Pancreas (tissue), 10 donors: ENCODE results near the gene CELF2. TPM values are rescaled to one million over a fixed set of nuclear protein-coding genes. Genes with fewer than 3 reads are reported as not detected.

Experiments
- ATAC-seq, 4 donors: fragments of 200-7000 bp; cut with Tn5 transposase; one replicate each; pipeline versions ENCODE4 v1.8.0 to v1.9.1; 2020; ENCODE audit warnings: mild to moderate bottlenecking in 4 of 4, moderate library complexity in 4 of 4
- DNase-seq, 6 donors: peaks; one replicate each; pipeline ENCODE4 v3.0.0-alpha.2; 2020
- FAIRE-seq: peaks from 2 replicates; lab custom pipeline; 2012; peaks lifted over from hg19 to GRCh38; lab: Jason Lieb, UNC
- H3K27ac ChIP-seq, 4 donors: fragments of 200-600 bp; sonication (generic); 1 replicate in 3 of 4; 2 replicates in 1 of 4; pipeline versions ENCODE4 v1.5.0 to v1.8.0; 2020
- H3K27me3 ChIP-seq, 4 donors: fragments of 200-600 bp; one replicate each; pipeline ENCODE4 v1.8.0; 2021
- H3K36me3 ChIP-seq, 3 donors: fragments of 200-600 bp; sonication (generic) in 1 of 3; one replicate each; pipeline versions ENCODE4 v1.5.0 to v1.8.0; 2020 to 2021
- H3K4me1 ChIP-seq, 3 donors: fragments of 200-600 bp; one replicate each; pipeline ENCODE4 v1.8.0; 2021
- H3K4me3 ChIP-seq, 4 donors: fragments of 200-600 bp; sonication (generic) in 2 of 4; one replicate each; pipeline versions ENCODE4 v1.5.0 to v1.8.0; 2020 to 2021
- H3K9me3 ChIP-seq, 4 donors: fragments of 200-600 bp; one replicate each; pipeline ENCODE4 v1.8.0; 2021
- WGBS, 2 donors: extraction: QIAGEN DNeasy Blood & Tissue Kit; methylation state at CpG; one replicate each; pipeline ENCODE4 v1.1.7; 2013; 5-methylcytosine and 5-hydroxymethylcytosine counted together
- intact Hi-C, 3 donors: fragments of 100-400 bp; cut with DNase I; formaldehyde crosslinking; loops; one replicate each; pipeline versions ENCODE4 v1.11.1 to v1.14.2; 2022
- polyA plus RNA-seq, 2 donors: library from polyadenylated mRNA; stranded (reverse); fragments of 200-250 nt; gene quantifications; one replicate each; pipeline ENCODE4 v1.2.3, GENCODE V29; 2013
- total RNA-seq, 6 donors: library from RNA; stranded (reverse); fragmentation: NEBNext Ultra II Directional in 4 of 6; extraction: Animal tissue kit (Norgen Biotek cat#: 25700) in 4 of 6; gene quantifications; one replicate each; pipeline versions ENCODE4 v1.2.1 to v1.2.4, GENCODE V29; 2021 to 2023
- TF ChIP-seq, protein P1 (sequence below), 4 donors: fragments of 200-600 bp; sonication (generic) in 3 of 4; IDR thresholded peaks; one replicate each; pipeline versions ENCODE4 v1.5.0 to v1.8.0; 2021; ENCODE audit warnings: antibody characterized with exemption in 4 of 4
- donor health status: healthy with polysubstance abuse.
- donor health status: DM: no; HTN: no; CAD: no; lungs with moderate emphysema.
- donor health status: DM: no; HTN: no; CAD: no.
- donor health status: control.
- donor health status: control.
- donor health status: Bipolar disorder and iron deficiency.
- donor health status: DM: yes; HTN: yes; CAD: no.
- donor health status: DM: no; HTN: no; CAD: no.
- donor health status: DM: no; HTN: no; CAD: no.
- donor health status: DM: yes; HTN: yes; CAD: no.

Gene CELF2
- total and polyA plus RNA-seq, 8 donors, result 1.2 to 11.7 (median 2.2) TPM

DNA sequence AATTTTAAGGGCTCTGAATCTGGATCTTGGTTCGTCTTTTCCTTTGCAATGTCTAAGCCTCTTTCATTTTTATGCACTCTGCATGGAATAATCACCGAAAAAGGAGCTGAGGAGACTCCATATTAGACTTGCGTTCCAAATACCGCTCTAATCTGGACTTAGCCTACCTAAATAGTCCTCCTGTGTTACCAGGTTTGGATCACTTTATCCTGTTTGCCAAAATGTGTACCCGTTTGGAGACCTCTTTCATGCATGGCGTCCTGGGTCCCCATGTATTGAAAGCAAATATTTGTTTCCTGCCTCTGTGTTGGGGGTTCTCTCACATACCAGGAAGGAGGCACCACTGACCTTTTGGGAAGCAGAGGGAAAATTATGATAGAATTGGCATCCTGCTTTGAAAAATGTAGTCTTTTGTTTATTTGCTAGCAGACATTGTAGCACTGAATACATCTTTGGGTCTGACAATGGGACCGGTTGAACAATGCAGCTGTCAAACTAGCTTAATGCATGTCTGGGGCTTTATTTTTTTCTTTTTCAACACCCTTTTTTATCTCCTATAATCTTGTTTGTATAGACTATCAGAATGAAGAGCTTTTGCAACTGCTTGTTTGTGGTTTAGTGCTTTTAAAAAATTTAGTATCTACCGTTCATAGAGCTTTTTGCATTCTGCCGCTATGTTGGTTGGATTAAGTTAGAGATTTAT lies 11.8 kb upstream of the CELF2 start:
- ATAC-seq, result no peak

DNA sequence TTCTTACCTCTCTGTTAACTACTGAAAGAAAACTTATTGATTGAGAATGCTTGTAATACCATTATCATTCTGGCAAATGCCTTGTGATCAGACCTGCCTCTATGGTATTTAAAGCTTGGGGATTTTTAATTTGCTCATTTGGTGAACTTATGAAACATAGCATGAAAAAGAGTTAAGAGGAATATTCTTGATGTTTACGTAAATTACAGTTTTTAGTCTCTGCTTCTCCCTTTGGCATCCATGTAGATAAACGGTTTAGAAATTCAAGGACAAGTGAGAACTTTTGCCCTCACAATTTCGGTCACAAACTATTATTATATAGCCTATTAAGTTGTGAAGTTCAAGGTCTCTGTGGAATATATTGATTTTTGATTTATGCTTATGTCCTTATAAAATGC lies 11.2 kb upstream of the CELF2 start:
- ATAC-seq, result no peak
- no peak for DNase-seq
- intact Hi-C loops, result no loop called here
- Histone ChIP-seq H3K27me3 (peaks cover 0 to 14% (median 6%) of the 10 kb centered on the region in 4 donors), H3K36me3 (no peaks in the 10 kb centered on the region), H3K4me1 (no peaks in the 10 kb centered on the region), H3K9me3 (no peaks in the 10 kb centered on the region), H3K27ac (no peak overlapping the region), H3K4me3 (no peak overlapping the region)
- TF ChIP-seq, protein P1, sequence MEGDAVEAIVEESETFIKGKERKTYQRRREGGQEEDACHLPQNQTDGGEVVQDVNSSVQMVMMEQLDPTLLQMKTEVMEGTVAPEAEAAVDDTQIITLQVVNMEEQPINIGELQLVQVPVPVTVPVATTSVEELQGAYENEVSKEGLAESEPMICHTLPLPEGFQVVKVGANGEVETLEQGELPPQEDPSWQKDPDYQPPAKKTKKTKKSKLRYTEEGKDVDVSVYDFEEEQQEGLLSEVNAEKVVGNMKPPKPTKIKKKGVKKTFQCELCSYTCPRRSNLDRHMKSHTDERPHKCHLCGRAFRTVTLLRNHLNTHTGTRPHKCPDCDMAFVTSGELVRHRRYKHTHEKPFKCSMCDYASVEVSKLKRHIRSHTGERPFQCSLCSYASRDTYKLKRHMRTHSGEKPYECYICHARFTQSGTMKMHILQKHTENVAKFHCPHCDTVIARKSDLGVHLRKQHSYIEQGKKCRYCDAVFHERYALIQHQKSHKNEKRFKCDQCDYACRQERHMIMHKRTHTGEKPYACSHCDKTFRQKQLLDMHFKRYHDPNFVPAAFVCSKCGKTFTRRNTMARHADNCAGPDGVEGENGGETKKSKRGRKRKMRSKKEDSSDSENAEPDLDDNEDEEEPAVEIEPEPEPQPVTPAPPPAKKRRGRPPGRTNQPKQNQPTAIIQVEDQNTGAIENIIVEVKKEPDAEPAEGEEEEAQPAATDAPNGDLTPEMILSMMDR (IDR thresholded peaks at IDR 0.05), result no peak
- no peak for FAIRE-seq
- WGBS, 2 donors, result 26 to 28% methylated on average over 3 of the region's 3 CpGs

More for the DNA sequence above, 11.8 kb upstream of the CELF2 start:
- intact Hi-C loops, result no loop called here
- DNase-seq (no peak), FAIRE-seq (no peak)
- TF ChIP-seq, protein P1 (IDR thresholded peaks at IDR 0.05), result no peak
- H3K36me3 ChIP-seq, result no peaks in the 10 kb centered on the region
- no peaks in the 10 kb centered on the region for H3K4me1 ChIP-seq
- no peak overlapping the region for H3K4me3 ChIP-seq
- H3K27me3 ChIP-seq, result peaks cover 0 to 14% (median 6%) of the 10 kb centered on the region in 4 donors
- H3K27ac ChIP-seq, result no peak overlapping the region
- no peaks in the 10 kb centered on the region for H3K9me3 ChIP-seq
- WGBS, 2 donors, result 39 to 46% methylated on average over 9 of the region's 9 CpGs

DNA sequence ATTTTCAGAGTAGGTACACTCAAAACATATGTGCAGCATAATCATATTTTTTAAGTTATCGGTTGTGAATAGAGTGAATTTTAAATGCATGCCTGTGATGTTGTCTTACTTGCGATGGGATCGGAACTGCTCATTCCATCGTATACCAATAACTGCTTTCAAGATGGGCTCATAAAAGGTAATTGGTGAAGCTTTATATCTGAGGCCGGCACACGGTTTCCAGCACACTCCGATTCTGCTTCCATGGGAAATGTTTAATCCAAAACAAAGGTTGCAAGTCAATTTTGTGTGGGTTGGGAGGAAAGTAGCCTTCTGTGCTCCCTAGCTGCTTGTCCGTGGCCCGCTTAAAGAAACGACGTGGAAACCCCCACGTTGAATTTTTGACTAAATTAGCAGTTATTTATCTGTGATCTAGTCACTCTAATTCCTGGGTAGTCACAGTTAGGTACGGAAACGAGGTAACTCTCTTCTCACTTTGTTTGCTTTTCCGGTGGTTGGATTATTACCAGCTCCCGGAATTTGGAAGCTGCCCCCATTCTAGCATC lies 10.1 kb upstream of the CELF2 start:
- WGBS, 2 donors, result 66 to 75% methylated on average over 16 of the region's 16 CpGs
- DNase-seq (no peak), FAIRE-seq (no peak), ATAC-seq (no peak)
- no peaks in the 10 kb centered on the region for H3K9me3 ChIP-seq
- no peaks in the 10 kb centered on the region for H3K36me3 ChIP-seq
- intact Hi-C loops, result no loop called here
- no peaks in the 10 kb centered on the region for H3K4me1 ChIP-seq
- peaks cover 0 to 22% (median 6%) of the 10 kb centered on the region in 4 donors for H3K27me3 ChIP-seq
- H3K4me3 ChIP-seq, result no peak overlapping the region
- TF ChIP-seq, protein P1 (IDR thresholded peaks at IDR 0.05), result no peak
- H3K27ac ChIP-seq, result no peak overlapping the region

DNA sequence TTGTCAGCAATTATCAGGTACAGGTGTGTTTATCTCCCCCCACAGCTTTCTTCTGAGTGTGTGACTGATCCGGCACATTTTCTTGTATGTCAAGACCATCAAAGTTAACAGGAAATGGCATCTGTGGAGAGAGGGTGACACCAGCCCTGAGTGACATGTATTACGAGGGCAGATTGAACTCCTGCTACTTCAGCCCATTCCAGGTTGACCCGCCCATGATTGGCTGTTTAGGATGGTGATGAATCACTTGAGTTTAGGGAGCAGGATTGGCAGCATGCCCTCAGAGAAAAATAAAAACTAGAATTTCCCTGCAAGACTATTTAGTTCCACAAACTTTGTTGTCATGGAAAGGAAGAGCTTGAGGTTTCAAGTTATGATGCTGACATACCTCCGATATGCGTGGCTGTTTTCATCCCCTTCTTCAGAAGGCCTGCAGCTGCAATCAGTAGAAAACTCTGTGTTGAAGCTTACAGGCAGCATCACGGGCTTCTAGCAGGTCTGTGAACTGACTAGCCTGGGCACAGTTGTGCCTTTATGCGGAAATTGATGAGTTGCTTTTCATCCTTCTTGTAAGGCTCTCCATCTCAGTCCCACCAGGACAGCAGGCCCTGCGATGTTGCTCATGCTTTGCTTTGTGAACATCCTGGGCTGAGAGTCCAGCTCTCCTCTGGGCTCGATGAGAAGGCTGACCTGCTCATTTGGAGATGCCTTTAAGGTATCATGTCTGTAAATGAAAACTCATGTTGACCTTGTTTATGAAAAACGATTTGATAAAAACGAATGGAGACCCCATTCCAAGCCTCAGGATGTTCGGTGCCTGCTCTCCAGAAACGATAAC lies 8.0 kb upstream of the CELF2 start:
- Histone ChIP-seq H3K27ac (no peak overlapping the region), H3K27me3 (peaks cover 0 to 29% (median 6%) of the 10 kb centered on the region in 4 donors), H3K9me3 (no peaks in the 10 kb centered on the region), H3K4me1 (no peaks in the 10 kb centered on the region), H3K36me3 (no peaks in the 10 kb centered on the region), H3K4me3 (no peak overlapping the region)
- DNase-seq, result no peak
- ATAC-seq, result no peak
- intact Hi-C loops, result no loop called here
- FAIRE-seq, result no peak
- 58 to 67% methylated on average over 13 of the region's 13 CpGs for WGBS, 2 donors
- TF ChIP-seq, protein P1 (IDR thresholded peaks at IDR 0.05), result no peak
